Brain microvascular endothelial cell (primary cell): Measurements from ENCODE around the gene EPB41L1.
"Not testable (repeated sequence)": the region's sequence is repeated elsewhere in the genome, so short reads cannot be mapped to it uniquely, and the experiment has no call there.

Experiments
- DNase-seq: peaks from one replicate; pipeline ENCODE4 v3.0.0-alpha.2; 2020
- H3K27ac ChIP-seq: fragments of 250-450 bp; sonication (Bioruptor Pico); 2 replicates; pipeline ENCODE4 v1.5.1; 2020; ENCODE audit warnings: mild to moderate bottlenecking, moderate library complexity
- H3K27me3 ChIP-seq: fragments of 250-450 bp; sonication (Bioruptor Pico); replicated peaks from 2 replicates; pipeline ENCODE4 v1.5.1; 2020; ENCODE audit warnings: mild to moderate bottlenecking
- H3K36me3 ChIP-seq: fragments of 250-450 bp; sonication (Bioruptor Pico); replicated peaks from 2 replicates; pipeline ENCODE4 v1.5.1; 2020; ENCODE audit warnings: mild to moderate bottlenecking
- H3K4me3 ChIP-seq: 2 replicates; pipeline ENCODE4 v1.5.1; 2011; ENCODE audit warnings: low read depth, mild to moderate bottlenecking, control low read depth, low read length, moderate library complexity
- in situ Hi-C: cut with HindIII; loops from 2 replicates; pipeline ENCODE4 v1.10.0; 2017; ENCODE audit warnings: low sequenced_read_pairs, low pct_ligation_motif_present
- TF ChIP-seq, protein P1 (sequence below): IDR thresholded peaks from 2 replicates; pipeline ENCODE4 v1.5.1; 2011; ENCODE audit warnings: low read depth, mild to moderate bottlenecking, moderate library complexity, low read length, control low read depth, inconsistent platforms; ENCODE audit errors: missing control alignments

The EPB41L1 gene

DNA sequence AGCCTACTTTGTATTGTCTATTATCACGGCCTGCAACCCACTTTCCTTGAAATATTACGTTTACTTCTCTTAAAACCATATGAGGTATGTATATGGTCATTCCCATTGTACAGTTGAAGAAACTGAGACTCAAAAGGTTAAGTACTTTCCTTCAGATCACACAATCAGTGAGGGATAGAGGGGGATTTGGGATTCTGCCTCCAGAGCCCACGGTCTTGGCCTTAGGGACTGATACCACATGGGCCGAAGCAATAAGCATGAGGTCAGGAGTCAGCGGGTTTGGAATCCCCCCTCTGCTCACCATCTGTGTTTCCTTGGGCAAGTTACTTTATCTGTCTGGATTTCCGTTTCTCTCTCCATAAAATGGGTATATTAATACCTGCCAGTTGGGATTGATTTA lies 19.4 kb upstream of the EPB41L1 start:
- TF ChIP-seq, protein P1, sequence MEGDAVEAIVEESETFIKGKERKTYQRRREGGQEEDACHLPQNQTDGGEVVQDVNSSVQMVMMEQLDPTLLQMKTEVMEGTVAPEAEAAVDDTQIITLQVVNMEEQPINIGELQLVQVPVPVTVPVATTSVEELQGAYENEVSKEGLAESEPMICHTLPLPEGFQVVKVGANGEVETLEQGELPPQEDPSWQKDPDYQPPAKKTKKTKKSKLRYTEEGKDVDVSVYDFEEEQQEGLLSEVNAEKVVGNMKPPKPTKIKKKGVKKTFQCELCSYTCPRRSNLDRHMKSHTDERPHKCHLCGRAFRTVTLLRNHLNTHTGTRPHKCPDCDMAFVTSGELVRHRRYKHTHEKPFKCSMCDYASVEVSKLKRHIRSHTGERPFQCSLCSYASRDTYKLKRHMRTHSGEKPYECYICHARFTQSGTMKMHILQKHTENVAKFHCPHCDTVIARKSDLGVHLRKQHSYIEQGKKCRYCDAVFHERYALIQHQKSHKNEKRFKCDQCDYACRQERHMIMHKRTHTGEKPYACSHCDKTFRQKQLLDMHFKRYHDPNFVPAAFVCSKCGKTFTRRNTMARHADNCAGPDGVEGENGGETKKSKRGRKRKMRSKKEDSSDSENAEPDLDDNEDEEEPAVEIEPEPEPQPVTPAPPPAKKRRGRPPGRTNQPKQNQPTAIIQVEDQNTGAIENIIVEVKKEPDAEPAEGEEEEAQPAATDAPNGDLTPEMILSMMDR = no peak
- H3K4me3 ChIP-seq = no peak overlapping the region
- no peaks in the 10 kb centered on the region for H3K36me3 ChIP-seq
- no peaks in the 10 kb centered on the region for H3K27me3 ChIP-seq
- in situ Hi-C loops = no loop called here
- H3K27ac ChIP-seq = no peak overlapping the region
- DNase-seq = no peak

DNA sequence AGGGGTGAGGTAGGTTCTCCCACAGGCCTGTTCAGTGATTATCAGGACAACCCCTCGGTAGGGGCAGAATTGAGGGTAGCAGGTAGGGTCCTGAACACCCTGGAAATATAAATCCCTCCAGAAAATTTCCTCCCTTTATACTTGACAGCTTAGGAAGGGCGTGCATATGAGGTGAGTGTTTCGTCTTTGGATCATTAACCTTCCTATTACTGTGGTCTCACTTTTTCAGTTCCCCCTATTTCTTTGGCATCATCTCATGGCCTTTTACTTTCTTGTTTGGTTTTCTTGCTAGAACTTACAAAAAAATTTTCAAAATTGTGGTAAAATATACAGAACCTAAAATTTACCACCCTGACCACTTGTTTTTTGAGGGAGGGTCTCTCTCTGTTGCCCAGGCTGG lies 18.7 kb upstream of the EPB41L1 start:
- TF ChIP-seq, protein P1 = no peak
- no peak overlapping the region for H3K4me3 ChIP-seq
- no peak overlapping the region for H3K27ac ChIP-seq
- no peaks in the 10 kb centered on the region for H3K36me3 ChIP-seq
- DNase-seq = no peak
- in situ Hi-C loops = no loop called here
- H3K27me3 ChIP-seq = no peaks in the 10 kb centered on the region

DNA sequence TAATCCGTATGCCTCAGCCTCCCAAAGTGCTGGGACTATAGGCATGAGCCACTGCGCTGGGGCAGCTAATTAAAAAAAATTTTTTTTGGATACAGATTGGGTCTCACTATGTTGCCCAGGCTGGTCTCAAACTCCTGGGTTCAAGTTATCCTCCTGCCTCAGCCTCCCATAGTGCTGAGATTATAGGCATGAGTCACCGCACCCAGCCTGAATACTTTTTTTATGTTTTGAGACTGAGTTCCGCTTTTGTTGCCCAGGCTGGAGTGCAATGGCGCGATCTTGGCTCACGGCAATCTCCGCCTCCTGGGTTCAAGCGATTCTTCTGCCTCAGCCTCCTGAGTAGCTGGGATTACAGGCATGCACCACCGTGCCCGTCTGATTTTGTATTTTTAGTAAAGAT lies 17.2 kb upstream of the EPB41L1 start:
- H3K27me3 ChIP-seq, H3K4me3 ChIP-seq, in situ Hi-C loops, DNase-seq, H3K27ac ChIP-seq, H3K36me3 ChIP-seq: not testable (repeated sequence)

DNA sequence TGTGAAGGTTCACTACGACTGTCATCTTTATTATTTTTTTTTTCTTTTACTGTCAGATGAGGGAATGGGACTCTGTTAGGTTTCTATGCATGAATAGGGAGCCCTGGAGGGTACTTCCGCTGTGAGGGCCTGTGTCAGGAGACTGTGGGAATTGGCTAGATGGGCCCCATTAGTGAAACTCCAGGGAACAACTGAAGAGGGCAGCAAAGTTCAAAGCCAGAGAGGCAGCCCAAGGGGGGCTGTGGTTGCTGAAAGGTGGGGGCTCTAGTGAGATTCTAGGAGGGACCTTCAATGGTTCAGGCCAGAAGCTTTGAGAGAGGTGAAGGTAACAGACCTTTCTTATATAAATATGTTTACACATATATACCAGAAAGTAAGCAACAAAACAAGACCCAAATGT lies 13.2 kb upstream of the EPB41L1 start:
- TF ChIP-seq, protein P1 = no peak
- Histone ChIP-seq H3K36me3 (no peaks in the 10 kb centered on the region), H3K4me3 (no peak overlapping the region), H3K27ac (no peak overlapping the region), H3K27me3 (no peaks in the 10 kb centered on the region)
- DNase-seq = no peak
- in situ Hi-C loops = no loop called here

DNA sequence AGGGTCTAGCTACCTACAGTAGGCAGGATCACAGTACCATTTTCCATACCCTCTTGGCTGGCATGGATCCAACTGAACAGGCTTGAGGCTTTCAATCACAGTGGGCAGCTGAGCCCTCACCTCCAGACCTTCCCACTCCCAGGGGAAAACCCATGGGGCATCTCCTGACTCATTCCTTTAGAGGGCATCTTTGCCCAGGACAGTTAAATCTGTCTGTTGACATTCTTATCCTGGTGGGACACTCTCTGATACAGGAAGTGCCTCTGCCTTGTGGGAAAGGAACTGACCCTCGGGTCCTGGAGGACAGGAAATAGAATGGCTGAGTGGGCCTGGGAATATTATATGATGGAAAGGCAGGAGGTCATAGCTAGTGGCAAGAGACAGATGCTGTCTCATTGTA lies 10.2 kb upstream of the EPB41L1 start:
- in situ Hi-C loops = no loop called here
- Histone ChIP-seq H3K36me3 (no peaks in the 10 kb centered on the region), H3K27me3 (no peaks in the 10 kb centered on the region), H3K4me3 (no peak overlapping the region), H3K27ac (no peak overlapping the region)
- TF ChIP-seq, protein P1 = no peak
- DNase-seq = no peak

DNA sequence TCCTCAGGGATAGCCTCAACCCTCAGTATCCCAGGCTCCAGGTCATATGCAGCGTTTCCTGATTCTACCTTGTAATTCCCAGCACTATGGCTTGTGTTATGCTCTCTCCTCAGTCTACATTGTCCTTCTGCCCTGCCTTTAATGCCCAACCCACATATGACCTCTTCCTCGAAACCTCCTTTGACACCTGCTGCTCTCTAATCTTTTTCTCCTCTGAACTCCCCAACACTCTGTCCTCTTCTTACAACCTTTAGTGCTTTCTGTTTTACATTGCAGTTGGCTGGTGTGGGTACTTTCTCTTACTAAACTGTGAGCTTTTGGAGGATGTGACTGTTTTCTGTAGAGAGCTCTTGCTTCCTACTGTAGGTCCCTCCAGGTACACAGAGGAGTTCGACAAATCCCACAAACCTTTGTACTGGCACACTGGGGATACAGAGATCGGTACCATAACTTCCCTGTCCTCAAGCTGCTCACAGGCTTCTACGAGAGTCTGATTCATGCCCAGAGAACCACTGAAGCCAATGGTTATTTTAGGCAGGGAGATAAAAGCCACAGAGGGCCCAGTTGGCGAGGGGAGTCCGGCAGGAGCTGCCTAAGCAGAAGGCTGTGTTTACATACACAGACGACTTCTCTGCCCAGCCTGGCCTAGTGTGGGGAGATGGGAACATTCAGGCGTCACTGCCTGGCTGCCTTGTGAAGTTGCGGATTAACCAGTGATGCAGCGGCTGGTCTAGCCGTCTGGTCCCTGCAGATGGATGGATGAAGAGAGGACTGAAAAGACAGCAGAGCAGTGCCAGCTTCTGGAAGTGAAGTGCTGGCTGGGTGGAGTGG lies 8.4 kb upstream of the EPB41L1 start:
- TF ChIP-seq, protein P1 = no peak
- no peaks in the 10 kb centered on the region for H3K36me3 ChIP-seq
- in situ Hi-C loops = no loop called here
- no peak overlapping the region for H3K4me3 ChIP-seq
- no peaks in the 10 kb centered on the region for H3K27me3 ChIP-seq
- DNase-seq = no peak
- no peak overlapping the region for H3K27ac ChIP-seq
